Lower leg skin (tissue), 4 donors: ENCODE measurements around the gene BICRAL. TPM values are rescaled to one million over a fixed set of nuclear protein-coding genes. Genes with fewer than 3 reads are reported as not detected.
"Not testable (repeated sequence)": the region's sequence is repeated elsewhere in the genome, so short reads cannot be mapped to it uniquely, and the experiment has no call there.

Experiments used
- DNase-seq, 2 donors: peaks; one replicate each; pipeline ENCODE4 v3.0.0-alpha.2; 2019; ENCODE audit warnings: low spot score in 2 of 2
- H3K4me3 ChIP-seq: fragments of 200-600 bp; sonication (generic); 2 replicates; pipeline ENCODE4 v1.5.1; 2017; ENCODE audit warnings: mild to moderate bottlenecking, low read depth; ENCODE audit not compliant: poor library complexity, severe bottlenecking
- CTCF ChIP-seq, 3 donors: fragments of 450-650 bp; IDR thresholded peaks; one replicate each; pipeline ENCODE4 v1.5.1; 2016; ENCODE audit warnings: antibody characterized with exemption in 3 of 3, mild to moderate bottlenecking in 3 of 3, moderate library complexity in 2 of 3
- POLR2A ChIP-seq, 2 donors: fragments of 450-650 bp; IDR thresholded peaks; one replicate each; pipeline ENCODE4 v1.6.1; 2016 to 2017; ENCODE audit warnings: antibody characterized with exemption in 2 of 2, mild to moderate bottlenecking in 1 of 2, moderate library complexity in 1 of 2
- WGBS, 2 donors: methylation state at CpG; one replicate each; pipeline ENCODE4 v1.1.5; 2018; 5-methylcytosine and 5-hydroxymethylcytosine counted together
- intact Hi-C: fragments of 100-400 bp; cut with DNase I; formaldehyde crosslinking; loops from one replicate; pipeline ENCODE4 v1.15.0; 2023; ENCODE audit warnings: low total_unique reads
- total RNA-seq, 4 donors: library from RNA; depleted of rRNA; stranded (reverse); fragments of >200 nt; gene quantifications; one replicate each; pipeline ENCODE4 v1.1.0, GENCODE V29; 2016

The BICRAL gene
- total RNA-seq, 4 donors from 2014 or later: 19.4 to 23.4 (median 20.5) TPM

GRCh38 chr6:42885702-42886101 is 103.8 kb downstream of the BICRAL start:
- no peak overlapping the region for H3K4me3 ChIP-seq
- TF ChIP-seq POLR2A (IDR thresholded peaks at IDR 0.05): no peak
- WGBS, 2 donors: 72 to 77% methylated on average over 4 of the region's 4 CpGs
- intact Hi-C loops: no loop called here
- DNase-seq: no peak

- H3K4me3 ChIP-seq, intact Hi-C loops, DNase-seq: not testable (repeated sequence)
- WGBS, 2 donors: 93% methylated on average over 4 of the region's 4 CpGs
Measured at GRCh38 chr6:42888201-42888600, 106.3 kb downstream of the BICRAL start.

DNA sequence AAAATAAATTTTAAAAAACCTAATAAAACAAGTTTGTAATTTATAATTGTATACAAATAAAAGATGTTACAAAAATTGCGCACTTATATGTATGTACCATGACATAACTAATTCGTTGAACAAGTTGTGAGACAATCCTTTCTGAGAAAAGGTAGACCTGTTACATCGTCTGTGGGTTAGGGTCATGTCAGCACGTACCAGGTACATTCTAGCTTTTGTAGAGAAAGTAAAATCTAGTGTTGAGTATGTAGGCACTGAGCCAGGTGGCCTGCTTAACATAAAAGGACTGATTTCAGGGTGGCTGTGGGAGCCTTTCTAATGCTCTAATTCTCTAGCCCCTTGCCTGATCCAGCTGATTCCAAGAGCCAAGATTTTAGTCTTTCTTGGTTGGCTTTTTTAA is 108.0 kb downstream of the BICRAL start:
- no peak overlapping the region for H3K4me3 ChIP-seq
- DNase-seq: no peak
- no peak for TF ChIP-seq POLR2A (IDR thresholded peaks at IDR 0.05)
- no peak for TF ChIP-seq CTCF (IDR thresholded peaks at IDR 0.05)
- intact Hi-C loops: no loop called here
- 35 to 52% methylated on average over 4 of the region's 4 CpGs for WGBS, 2 donors

DNA sequence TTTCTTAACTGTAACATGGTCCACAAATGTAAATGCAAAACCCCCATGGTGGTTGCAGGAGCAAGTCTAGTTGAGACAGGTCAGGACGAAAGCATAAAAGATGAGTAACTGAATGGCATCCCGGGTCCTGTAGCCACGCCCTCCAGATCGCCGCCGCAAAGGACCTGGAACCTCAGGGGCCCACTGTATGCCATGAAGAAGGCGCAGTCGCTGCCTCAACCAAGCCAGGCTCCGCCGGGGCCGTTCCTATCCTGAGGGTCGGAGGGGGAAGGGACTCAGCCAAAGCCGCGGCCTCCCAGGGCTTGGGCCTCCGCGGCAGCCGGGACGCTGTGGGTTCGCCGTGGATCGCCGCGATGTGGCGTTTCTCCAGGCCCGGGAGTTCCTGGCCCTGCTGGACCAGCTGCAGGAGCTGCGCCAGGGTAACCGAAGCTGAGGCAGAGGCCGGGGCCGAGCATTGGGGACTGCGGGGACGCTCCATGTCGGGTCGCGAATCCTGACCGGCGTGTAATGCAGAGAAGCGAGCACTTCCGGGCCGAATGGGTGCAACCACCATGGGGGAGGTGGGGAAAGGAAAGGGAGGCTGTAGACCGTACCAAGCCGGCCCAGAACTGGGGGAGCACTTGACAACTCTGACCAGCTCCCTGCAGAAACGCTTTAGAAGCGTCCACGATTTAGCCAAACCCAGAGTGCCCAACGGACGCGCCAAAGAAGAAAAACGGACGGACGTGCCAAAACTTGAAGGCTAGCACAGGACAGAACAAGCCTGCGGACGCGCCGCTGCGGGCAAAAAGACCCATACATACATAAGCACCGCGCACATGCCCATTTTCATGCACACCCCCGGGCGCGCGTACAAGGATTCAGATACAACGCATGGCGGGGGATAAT is 108.7 kb downstream of the BICRAL start:
- intact Hi-C loops: no loop called here
- H3K4me3 ChIP-seq: peak overlapping the region; percentile 90
- TF ChIP-seq CTCF (IDR thresholded peaks at IDR 0.05) (no peak), POLR2A (IDR thresholded peaks at IDR 0.05) (no peak)
- peak; percentile 89 to 98 for DNase-seq
- 0 to 1% methylated on average over 46 to 56 of the region's 63 CpGs for WGBS, 2 donors

GRCh38 chr6:42891199-42891722 is 109.4 kb downstream of the BICRAL start:
- no peak for DNase-seq
- TF ChIP-seq CTCF (IDR thresholded peaks at IDR 0.05) (no peak), POLR2A (IDR thresholded peaks at IDR 0.05) (no peak)
- WGBS, 2 donors: 28 to 32% methylated on average over 17 of the region's 17 CpGs
- intact Hi-C loops: no loop called here
- H3K4me3 ChIP-seq: peak overlapping the region; percentile 90

DNA sequence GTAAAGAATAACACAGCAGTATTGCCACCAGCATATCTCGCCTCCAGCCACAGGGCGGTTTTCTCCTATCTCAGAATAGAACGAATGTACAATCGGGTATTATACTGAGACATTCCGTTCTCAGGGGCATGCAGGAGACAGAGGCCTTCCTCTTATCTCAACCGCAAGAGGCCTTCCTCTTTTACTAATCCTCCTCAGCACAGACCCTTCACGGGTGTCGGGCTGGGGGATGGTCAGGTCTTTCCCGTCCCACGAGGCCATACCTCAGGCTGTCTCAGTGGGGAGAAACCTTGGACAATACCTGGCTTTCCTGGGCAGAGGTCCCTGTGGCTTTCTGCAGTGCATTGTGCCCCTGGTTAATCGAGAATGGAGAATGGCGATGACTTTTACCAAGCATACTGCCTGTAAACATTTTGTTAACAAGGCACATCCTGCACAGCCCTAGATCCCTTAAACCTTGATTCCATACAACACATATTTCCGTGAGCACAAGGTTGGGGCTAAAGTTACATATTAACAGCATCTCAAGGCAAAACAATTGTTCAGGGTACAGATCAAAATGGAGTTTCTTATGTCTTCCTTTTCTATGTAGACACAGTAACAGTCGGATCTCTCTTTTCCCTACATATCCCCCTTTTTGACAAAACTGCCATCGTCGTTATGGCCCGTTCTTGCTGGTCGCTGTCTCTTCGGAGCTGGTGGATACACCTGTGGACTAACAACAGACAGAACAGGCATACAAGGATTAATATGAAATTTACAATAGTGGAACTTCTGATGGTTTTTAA is 112.4 kb downstream of the BICRAL start:
- intact Hi-C loops, DNase-seq, H3K4me3 ChIP-seq: not testable (repeated sequence)
- WGBS, 2 donors: 74% methylated on average over 19 of the region's 19 CpGs

DNA sequence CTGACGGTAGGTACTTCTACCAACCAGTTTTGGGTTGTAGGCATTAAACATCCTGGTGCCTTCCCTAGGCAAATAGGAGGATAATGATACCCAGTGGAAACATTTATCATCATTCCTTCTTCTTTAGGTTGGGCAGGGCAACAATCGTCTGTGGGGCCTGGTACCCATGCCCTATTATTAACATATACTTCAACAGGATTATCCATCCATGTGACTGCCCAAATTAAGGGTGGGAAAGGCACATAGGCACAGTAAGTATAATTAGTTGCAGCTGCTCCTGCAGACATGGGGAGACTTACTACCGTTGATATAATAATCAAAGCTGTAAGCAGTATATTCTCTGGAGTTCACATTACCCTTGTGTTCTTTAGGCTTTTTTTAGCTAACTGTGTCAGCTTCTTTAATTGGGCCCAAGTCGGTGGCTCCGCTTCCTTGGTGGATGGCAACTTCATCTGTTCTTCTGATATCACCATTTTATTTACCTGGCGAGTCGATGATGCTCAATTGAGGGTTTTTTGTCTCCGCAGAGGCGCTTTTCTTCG is 114.4 kb downstream of the BICRAL start:
- DNase-seq: no peak
- TF ChIP-seq POLR2A (IDR thresholded peaks at IDR 0.05): no peak
- TF ChIP-seq CTCF (IDR thresholded peaks at IDR 0.05): no peak
- H3K4me3 ChIP-seq: no peak overlapping the region
- intact Hi-C loops: no loop called here
- 81 to 84% methylated on average over 10 of the region's 10 CpGs for WGBS, 2 donors
